Cardiac septum (tissue), 1 donor: ENCODE measurements around the gene HMCN2. TPM values are rescaled to one million over a fixed set of nuclear protein-coding genes. Genes with fewer than 3 reads are reported as not detected.
A peak's percentile ranks its signal among the peaks of the same experiment; 100 is the strongest.

Source experiments
- DNase-seq: peaks from one replicate; pipeline ENCODE4 v3.0.0-alpha.2; 2020; ENCODE audit warnings: low spot score
- intact Hi-C: fragments of 100-400 bp; cut with DNase I; formaldehyde crosslinking; loops from one replicate; pipeline ENCODE4 v1.14.0; 2022
- total RNA-seq: library from RNA; stranded (reverse); fragmentation: NEBNext Ultra II Directional; extraction: Animal tissue kit (Norgen Biotek cat#: 25700); gene quantifications from one replicate; pipeline ENCODE4 v1.2.1, GENCODE V29; 2021
- donor health status: DM: no; HTN: no; CAD: no.

The HMCN2 gene
- total RNA-seq, 1 donor from 2014 or later: 5.3 TPM

GRCh38 chr9:130414910-130415746, 149.6 kb downstream of the HMCN2 start:
- intact Hi-C loops: no loop called here
- no peak for DNase-seq

GRCh38 chr9:130417602-130418001, 152.0 kb downstream of the HMCN2 start:
- intact Hi-C loops: no loop called here
- no peak for DNase-seq

- DNase-seq: no peak
- intact Hi-C loops: no loop called here
These were observed 153.2 kb downstream of the HMCN2 start for GRCh38 chr9:130418776-130419175.

- no peak for DNase-seq
- intact Hi-C loops: no loop called here
These were observed 154.0 kb downstream of the HMCN2 start for GRCh38 chr9:130419521-130420035.

- no peak for DNase-seq
- intact Hi-C loops: no loop called here
These were observed 155.7 kb downstream of the HMCN2 start for GRCh38 chr9:130421154-130421801.

GRCh38 chr9:130421802-130422276, 156.3 kb downstream of the HMCN2 start:
- intact Hi-C loops: no loop called here
- DNase-seq: no peak

GRCh38 chr9:130422546-130422945, 157.0 kb downstream of the HMCN2 start:
- no peak for DNase-seq
- intact Hi-C loops: no loop called here

- DNase-seq: peak; percentile 88
- intact Hi-C loops: no loop called here
These were observed 157.7 kb downstream of the HMCN2 start for GRCh38 chr9:130423272-130423671.

GRCh38 chr9:130424595-130425454, 159.3 kb downstream of the HMCN2 start:
- intact Hi-C loops: no loop called here
- DNase-seq: no peak

- intact Hi-C loops: loop anchor here (2.0 kb wide), 1 partner anchor 19 kb away; the partner anchor contains the start of gene ASS1
- no peak for DNase-seq
These were observed 160.3 kb downstream of the HMCN2 start for GRCh38 chr9:130425741-130426466.

GRCh38 chr9:130426467-130426773, 160.9 kb downstream of the HMCN2 start:
- DNase-seq: no peak
- intact Hi-C loops: loop anchor here (2.0 kb wide), 1 partner anchor 18 kb away; the partner anchor contains the start of gene ASS1

- no peak for DNase-seq
- intact Hi-C loops: loop anchor here (2.0 kb wide), 1 partner anchor 18 kb away; the partner anchor contains the start of gene ASS1
These were observed 161.3 kb downstream of the HMCN2 start for GRCh38 chr9:130426883-130427282.

GRCh38 chr9:130427326-130427725, 161.8 kb downstream of the HMCN2 start:
- DNase-seq: no peak
- intact Hi-C loops: loop anchor here (2.0 kb wide), 1 partner anchor 17 kb away; the partner anchor contains the start of gene ASS1

- intact Hi-C loops: no loop called here
- DNase-seq: no peak
These were observed 162.6 kb downstream of the HMCN2 start for GRCh38 chr9:130428086-130428665.

GRCh38 chr9:130429381-130429780, 163.8 kb downstream of the HMCN2 start:
- intact Hi-C loops: no loop called here
- DNase-seq: no peak

- intact Hi-C loops: no loop called here
- DNase-seq: no peak
These were observed 164.3 kb downstream of the HMCN2 start for GRCh38 chr9:130429831-130430230.

- intact Hi-C loops: no loop called here
- no peak for DNase-seq
These were observed 164.7 kb downstream of the HMCN2 start for GRCh38 chr9:130430232-130430631.

GRCh38 chr9:130430734-130431535, 165.4 kb downstream of the HMCN2 start:
- DNase-seq: no peak
- intact Hi-C loops: no loop called here
